ENCODE results near the gene KRT1.

KRT1 gene

GRCh38 chr12:52660934-52661499 lies 19.2 kb downstream of the KRT1 start:
- DNase-seq (ENCODE audit: low read depth): no peak

- no peak for DNase-seq (ENCODE audit: low read depth)
These were observed 20.3 kb downstream of the KRT1 start for GRCh38 chr12:52659951-52660350.

GRCh38 chr12:52659395-52659794 lies 20.8 kb downstream of the KRT1 start:
- no peak for DNase-seq (ENCODE audit: low read depth)

GRCh38 chr12:52658196-52658595 lies 22.0 kb downstream of the KRT1 start:
- DNase-seq (ENCODE audit: low read depth): no peak

GRCh38 chr12:52657250-52657902 lies 22.8 kb downstream of the KRT1 start:
- DNase-seq (ENCODE audit: low read depth): no peak

GRCh38 chr12:52656616-52657015 lies 23.6 kb downstream of the KRT1 start:
- no peak for DNase-seq (ENCODE audit: low read depth)

- DNase-seq (ENCODE audit: low read depth): no peak
These were observed 24.5 kb downstream of the KRT1 start for GRCh38 chr12:52655720-52656124.

GRCh38 chr12:52655251-52655650 lies 25.0 kb downstream of the KRT1 start:
- no peak for DNase-seq (ENCODE audit: low read depth)

- DNase-seq (ENCODE audit: low read depth): no peak
These were observed 28.4 kb downstream of the KRT1 start, which contains the start of gene KRT2 for GRCh38 chr12:52651726-52652261. Gene KRT2 (minus strand): TSS chr12:52652211. CDS start chr12:52652142, 69 bp downstream.

GRCh38 chr12:52650520-52651081 lies 29.6 kb downstream of the KRT1 start:
- peak; percentile 14 for DNase-seq (ENCODE audit: low read depth)

- no peak for DNase-seq (ENCODE audit: low read depth)
These were observed 31.1 kb downstream of the KRT1 start for GRCh38 chr12:52649066-52649465.

GRCh38 chr12:52648012-52648550 lies 32.1 kb downstream of the KRT1 start:
- DNase-seq (ENCODE audit: low read depth): no peak

GRCh38 chr12:52647601-52648000 lies 32.6 kb downstream of the KRT1 start:
- DNase-seq (ENCODE audit: low read depth): no peak

- DNase-seq (ENCODE audit: low read depth): no peak
These were observed 33.6 kb downstream of the KRT1 start for GRCh38 chr12:52646613-52647012.

GRCh38 chr12:52645982-52646381 lies 34.2 kb downstream of the KRT1 start:
- DNase-seq (ENCODE audit: low read depth): no peak

GRCh38 chr12:52645120-52645761 lies 35.0 kb downstream of the KRT1 start:
- no peak for DNase-seq (ENCODE audit: low read depth)

GRCh38 chr12:52644078-52644415 lies 36.2 kb downstream of the KRT1 start:
- DNase-seq (ENCODE audit: low read depth): no peak

GRCh38 chr12:52643233-52644077 lies 36.8 kb downstream of the KRT1 start:
- DNase-seq (ENCODE audit: low read depth): no peak

- no peak for DNase-seq (ENCODE audit: low read depth)
These were observed 38.7 kb downstream of the KRT1 start for GRCh38 chr12:52641468-52641867.

- DNase-seq (ENCODE audit: low read depth): no peak
These were observed 42.9 kb downstream of the KRT1 start for GRCh38 chr12:52637299-52637698.

GRCh38 chr12:52636592-52637258 lies 43.5 kb downstream of the KRT1 start:
- DNase-seq (ENCODE audit: low read depth): no peak
